HepG2 (cell line): ENCODE data around the gene CPE. TPM values are rescaled to one million over a fixed set of nuclear protein-coding genes. Genes with fewer than 3 reads are reported as not detected.

Experiments used
- AFF4 ChIP-seq: sonication (generic); formaldehyde crosslinking; IDR thresholded peaks from 2 replicates; pipeline ENCODE4 v1.4.0; 2020; ENCODE audit warnings: missing genetic modification reagents
- ATF5 ChIP-seq: sonication (generic); formaldehyde crosslinking; IDR thresholded peaks from 2 replicates; pipeline ENCODE4 v1.4.0; 2020; ENCODE audit warnings: mild to moderate bottlenecking, low read depth, missing genetic modification reagents
- ATF7-NPFF ChIP-seq: sonication (generic); formaldehyde crosslinking; IDR thresholded peaks from 2 replicates; pipeline ENCODE4 v1.8.1; 2023; ENCODE audit warnings: mild to moderate bottlenecking, low read depth, missing genetic modification reagents, moderate library complexity
- HMG20A ChIP-seq: IDR thresholded peaks from 2 replicates; pipeline ENCODE4 v1.6.1; 2016; ENCODE audit warnings: borderline replicate concordance
- IRF2 ChIP-seq: IDR thresholded peaks from 2 replicates; pipeline ENCODE4 v1.6.1; 2018; ENCODE audit warnings: missing genetic modification reagents, missing compliant biosample characterization
- JUN ChIP-seq: sonication (generic); formaldehyde crosslinking; IDR thresholded peaks from 2 replicates; pipeline ENCODE4 v1.4.0; 2020; ENCODE audit warnings: mild to moderate bottlenecking, missing genetic modification reagents
- RARA ChIP-seq: IDR thresholded peaks from 2 replicates; pipeline ENCODE4 v1.6.1; 2016; ENCODE audit warnings: missing genetic modification reagents, missing compliant biosample characterization
- SALL1 ChIP-seq: sonication (generic); formaldehyde crosslinking; IDR thresholded peaks from 2 replicates; pipeline ENCODE4 v1.8.0; 2022; ENCODE audit warnings: mild to moderate bottlenecking, missing genetic modification reagents
- ZNF44 ChIP-seq: sonication (generic); formaldehyde crosslinking; IDR thresholded peaks from 2 replicates; pipeline ENCODE4 v1.5.1; 2020; ENCODE audit warnings: mild to moderate bottlenecking, missing genetic modification reagents
- ZNF792 ChIP-seq: IDR thresholded peaks from 2 replicates; pipeline ENCODE4 v1.6.1; 2016
- ZNF839 ChIP-seq: sonication (generic); formaldehyde crosslinking; IDR thresholded peaks from 2 replicates; pipeline ENCODE4 v1.4.0; 2020; ENCODE audit warnings: missing genetic modification reagents, mild to moderate bottlenecking, borderline replicate concordance
- polyA plus RNA-seq, 8 experiments: library from polyadenylated mRNA; depleted of rRNA in 3 of 8; stranded (reverse) in 7 of 8; unstranded in 1 of 8; fragments of >200 nt; fragmentation: Illumina TruSeq in 4 of 8; extraction: Trizol in 4 of 8; gene quantifications; 2 replicates each; pipeline versions ENCODE4 v1.2.1 to v1.2.3, GENCODE V29; 2011 to 2016; ENCODE audit warnings: low read depth in 4 of 8, missing spikeins in 1 of 8, mixed read lengths in 1 of 8; ENCODE audit not compliant: insufficient read depth in 1 of 8
- total RNA-seq, 5 experiments: library from RNA; depleted of rRNA; stranded (reverse); fragments of >200 nt; fragmentation: Illumina TruSeq; extraction: Trizol; gene quantifications; 2 replicates each; pipeline ENCODE4 v1.2.3, GENCODE V29; 2016; ENCODE audit warnings: low read depth in 1 of 5
- TF ChIP-seq, protein P1 (sequence below), 2 experiments: sonication (generic) in 1 of 2; formaldehyde crosslinking in 1 of 2; IDR thresholded peaks; 2 replicates each; pipeline versions ENCODE4 v1.4.0 to v1.6.1; 2016 to 2020; ENCODE audit warnings: borderline replicate concordance in 1 of 2, low read depth in 1 of 2, mild to moderate bottlenecking in 1 of 2, missing genetic modification reagents in 1 of 2
- TF ChIP-seq, protein P2 (sequence below): sonication (generic); formaldehyde crosslinking; IDR thresholded peaks from 2 replicates; pipeline ENCODE4 v1.4.0; 2020; ENCODE audit warnings: missing genetic modification reagents
- TF ChIP-seq, protein P3 (sequence below): sonication (generic); formaldehyde crosslinking; IDR thresholded peaks from 2 replicates; pipeline ENCODE4 v1.5.0; 2020; ENCODE audit warnings: missing genetic modification reagents

Gene CPE
- total and polyA plus RNA-seq, 2 of the 13 experiments (the other 11 are each of a cell fraction or from before 2014, with no cell fraction given), result 268 to 852 TPM

- no peak for TF ChIP-seq ATF5 (CRISPR knock-in tag)
- no peak for TF ChIP-seq ZNF839
- no peak for TF ChIP-seq SALL1 (CRISPR knock-in tag)
- TF ChIP-seq, protein P1, sequence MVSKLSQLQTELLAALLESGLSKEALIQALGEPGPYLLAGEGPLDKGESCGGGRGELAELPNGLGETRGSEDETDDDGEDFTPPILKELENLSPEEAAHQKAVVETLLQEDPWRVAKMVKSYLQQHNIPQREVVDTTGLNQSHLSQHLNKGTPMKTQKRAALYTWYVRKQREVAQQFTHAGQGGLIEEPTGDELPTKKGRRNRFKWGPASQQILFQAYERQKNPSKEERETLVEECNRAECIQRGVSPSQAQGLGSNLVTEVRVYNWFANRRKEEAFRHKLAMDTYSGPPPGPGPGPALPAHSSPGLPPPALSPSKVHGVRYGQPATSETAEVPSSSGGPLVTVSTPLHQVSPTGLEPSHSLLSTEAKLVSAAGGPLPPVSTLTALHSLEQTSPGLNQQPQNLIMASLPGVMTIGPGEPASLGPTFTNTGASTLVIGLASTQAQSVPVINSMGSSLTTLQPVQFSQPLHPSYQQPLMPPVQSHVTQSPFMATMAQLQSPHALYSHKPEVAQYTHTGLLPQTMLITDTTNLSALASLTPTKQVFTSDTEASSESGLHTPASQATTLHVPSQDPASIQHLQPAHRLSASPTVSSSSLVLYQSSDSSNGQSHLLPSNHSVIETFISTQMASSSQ (IDR thresholded peaks at IDR 0.05; ENCODE audit: low read depth), result no peak
- TF ChIP-seq, protein P1 (CRISPR knock-in tag; IDR thresholded peaks at IDR 0.05; ENCODE audit: borderline replicate concordance), result peak; percentile 29; the same call in 1 of the 2 replicates
- no peak for TF ChIP-seq IRF2 (CRISPR knock-in tag)
- peak; percentile 80; the same call in 1 of the 2 replicates for TF ChIP-seq HMG20A (CRISPR knock-in tag)
- no peak for TF ChIP-seq AFF4 (CRISPR knock-in tag)
- TF ChIP-seq ZNF44 (CRISPR knock-in tag), result no peak
- TF ChIP-seq RARA (CRISPR knock-in tag), result peak; percentile 47
- no peak; the same call in 1 of the 2 replicates for TF ChIP-seq ZNF792 (CRISPR knock-in tag)
- TF ChIP-seq ATF7-NPFF (CRISPR knock-in tag), result no peak
- TF ChIP-seq, protein P2, sequence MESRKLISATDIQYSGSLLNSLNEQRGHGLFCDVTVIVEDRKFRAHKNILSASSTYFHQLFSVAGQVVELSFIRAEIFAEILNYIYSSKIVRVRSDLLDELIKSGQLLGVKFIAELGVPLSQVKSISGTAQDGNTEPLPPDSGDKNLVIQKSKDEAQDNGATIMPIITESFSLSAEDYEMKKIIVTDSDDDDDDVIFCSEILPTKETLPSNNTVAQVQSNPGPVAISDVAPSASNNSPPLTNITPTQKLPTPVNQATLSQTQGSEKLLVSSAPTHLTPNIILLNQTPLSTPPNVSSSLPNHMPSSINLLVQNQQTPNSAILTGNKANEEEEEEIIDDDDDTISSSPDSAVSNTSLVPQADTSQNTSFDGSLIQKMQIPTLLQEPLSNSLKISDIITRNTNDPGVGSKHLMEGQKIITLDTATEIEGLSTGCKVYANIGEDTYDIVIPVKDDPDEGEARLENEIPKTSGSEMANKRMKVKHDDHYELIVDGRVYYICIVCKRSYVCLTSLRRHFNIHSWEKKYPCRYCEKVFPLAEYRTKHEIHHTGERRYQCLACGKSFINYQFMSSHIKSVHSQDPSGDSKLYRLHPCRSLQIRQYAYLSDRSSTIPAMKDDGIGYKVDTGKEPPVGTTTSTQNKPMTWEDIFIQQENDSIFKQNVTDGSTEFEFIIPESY (CRISPR knock-in tag), result no peak
- TF ChIP-seq, protein P3, sequence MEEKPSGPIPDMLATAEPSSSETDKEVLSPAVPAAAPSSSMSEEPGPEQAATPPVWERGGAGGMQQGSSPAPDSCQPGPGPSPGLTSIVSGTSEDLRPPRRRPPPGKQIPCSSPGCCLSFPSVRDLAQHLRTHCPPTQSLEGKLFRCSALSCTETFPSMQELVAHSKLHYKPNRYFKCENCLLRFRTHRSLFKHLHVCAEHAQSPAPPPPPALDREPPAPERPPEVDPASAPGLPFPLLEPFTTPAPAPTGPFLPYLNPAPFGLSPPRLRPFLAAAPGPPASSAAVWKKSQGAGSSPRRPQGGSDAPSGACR, result no peak
- TF ChIP-seq JUN (CRISPR knock-in tag), result peak; percentile 83
These were observed 124.4 kb downstream of the CPE start (continued) for GRCh38 chr4:165502916-165503907.
